GM23338 (cell line): Measurements from ENCODE around the gene RNF26.

ENCODE experiments used
- CREB1 ChIP-seq: fragments of 250-450 bp; sonication (Bioruptor Pico); IDR thresholded peaks from 2 replicates; pipeline ENCODE4 v1.5.0; 2020; ENCODE audit warnings: low read depth, mild to moderate bottlenecking, moderate library complexity
- EZH2 ChIP-seq: fragments of 200-600 bp; sonication (generic); IDR thresholded peaks from one replicate; pipeline ENCODE4 v1.8.0; 2017; ENCODE audit warnings: antibody characterized with exemption, mild to moderate bottlenecking, low read depth; ENCODE audit not compliant: unreplicated experiment
- EZH2phosphoT487 ChIP-seq: fragments of 200-600 bp; sonication (generic); IDR thresholded peaks from one replicate; pipeline ENCODE4 v1.8.1; 2018; ENCODE audit warnings: antibody characterized with exemption; ENCODE audit not compliant: unreplicated experiment
- JUNB ChIP-seq: IDR thresholded peaks from one replicate; pipeline ENCODE4 v1.6.1; 2016; ENCODE audit warnings: antibody characterized with exemption; ENCODE audit not compliant: unreplicated experiment
- NANOG ChIP-seq: IDR thresholded peaks from 2 replicates; pipeline ENCODE4 v1.6.1; 2016; ENCODE audit warnings: antibody characterized with exemption, borderline replicate concordance
- POLR2AphosphoS5 ChIP-seq: IDR thresholded peaks from 2 replicates; pipeline ENCODE4 v1.6.1; 2016; ENCODE audit warnings: antibody characterized with exemption, low read depth
- REST ChIP-seq: IDR thresholded peaks from one replicate; pipeline ENCODE4 v1.6.1; 2018; ENCODE audit warnings: antibody characterized with exemption; ENCODE audit not compliant: unreplicated experiment
- STAT1 ChIP-seq: IDR thresholded peaks from one replicate; pipeline ENCODE4 v1.6.1; 2016; ENCODE audit warnings: antibody characterized with exemption; ENCODE audit not compliant: unreplicated experiment
- ZNF114 ChIP-seq: fragments of 250-450 bp; sonication (Bioruptor Pico); IDR thresholded peaks from 2 replicates; pipeline ENCODE4 v1.5.0; 2020; ENCODE audit warnings: mild to moderate bottlenecking, moderate library complexity
- ZNF331 ChIP-seq: fragments of 250-450 bp; sonication (Bioruptor Pico); IDR thresholded peaks from 2 replicates; pipeline ENCODE4 v1.5.0; 2020; ENCODE audit warnings: low read depth, mild to moderate bottlenecking, moderate library complexity
- ZNF462 ChIP-seq: fragments of 250-450 bp; sonication (Bioruptor Pico); IDR thresholded peaks from 2 replicates; pipeline ENCODE4 v1.5.0; 2020; ENCODE audit warnings: mild to moderate bottlenecking, moderate library complexity
- TF ChIP-seq, protein P1 (sequence below), 2 experiments: fragments of 200-600 bp in 1 of 2; sonication (generic) in 1 of 2; conservative IDR thresholded peaks; 2 replicates each; pipeline versions ENCODE4 v1.5.1 to v1.6.1; 2016 to 2017; ENCODE audit warnings: antibody characterized with exemption in 2 of 2, low read depth in 2 of 2, mild to moderate bottlenecking in 2 of 2, moderate library complexity in 1 of 2
- TF ChIP-seq, protein P2 (sequence below): IDR thresholded peaks from 2 replicates; pipeline ENCODE4 v1.6.1; 2016; ENCODE audit warnings: antibody characterized with exemption

DNA sequence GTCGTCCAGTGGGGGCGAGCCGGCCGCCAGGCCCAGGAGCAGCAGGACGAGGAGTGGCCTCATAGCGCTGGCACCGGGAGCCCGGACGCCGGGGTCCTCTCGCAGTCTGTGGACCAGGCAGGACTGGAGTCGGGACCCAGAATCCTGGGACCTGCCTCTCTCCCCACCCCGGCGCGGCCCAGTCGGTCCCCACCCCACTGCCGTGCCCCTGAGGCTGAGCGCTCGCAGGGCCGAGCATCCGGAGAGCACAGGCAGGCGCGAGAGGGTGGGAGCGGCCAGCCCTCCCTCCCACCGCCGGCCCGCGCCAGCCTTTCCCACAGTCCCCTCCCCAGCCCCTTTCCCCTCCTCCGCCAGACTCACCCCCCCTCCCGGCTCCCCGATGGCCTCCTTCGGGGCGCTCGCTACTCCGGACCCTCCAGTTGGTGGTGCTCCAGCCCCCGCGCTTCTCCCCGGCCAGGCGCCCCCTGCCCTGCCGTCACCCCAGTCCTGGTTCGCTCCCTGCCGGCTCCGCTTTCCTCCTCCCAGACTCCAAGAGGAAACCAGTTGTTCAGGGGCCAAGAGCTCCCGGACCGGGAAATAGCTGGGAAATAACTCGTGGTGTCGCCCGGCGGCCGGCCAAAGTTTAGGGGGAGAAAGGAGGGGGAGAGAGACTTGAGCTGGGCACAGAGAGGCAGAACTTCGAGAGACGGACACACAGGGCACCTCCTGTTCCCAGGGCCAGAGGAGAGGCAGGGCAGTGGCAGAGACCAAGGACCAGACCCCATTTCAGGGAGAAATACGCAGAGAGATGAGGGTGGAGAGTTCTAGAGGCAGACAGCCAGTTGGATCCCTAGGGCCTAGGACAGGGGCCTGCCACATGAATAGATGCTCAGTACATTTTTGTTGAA, 6.3 kb downstream of the RNF26 start, which contains the start of gene C1QTNF5:
- TF ChIP-seq, protein P1, sequence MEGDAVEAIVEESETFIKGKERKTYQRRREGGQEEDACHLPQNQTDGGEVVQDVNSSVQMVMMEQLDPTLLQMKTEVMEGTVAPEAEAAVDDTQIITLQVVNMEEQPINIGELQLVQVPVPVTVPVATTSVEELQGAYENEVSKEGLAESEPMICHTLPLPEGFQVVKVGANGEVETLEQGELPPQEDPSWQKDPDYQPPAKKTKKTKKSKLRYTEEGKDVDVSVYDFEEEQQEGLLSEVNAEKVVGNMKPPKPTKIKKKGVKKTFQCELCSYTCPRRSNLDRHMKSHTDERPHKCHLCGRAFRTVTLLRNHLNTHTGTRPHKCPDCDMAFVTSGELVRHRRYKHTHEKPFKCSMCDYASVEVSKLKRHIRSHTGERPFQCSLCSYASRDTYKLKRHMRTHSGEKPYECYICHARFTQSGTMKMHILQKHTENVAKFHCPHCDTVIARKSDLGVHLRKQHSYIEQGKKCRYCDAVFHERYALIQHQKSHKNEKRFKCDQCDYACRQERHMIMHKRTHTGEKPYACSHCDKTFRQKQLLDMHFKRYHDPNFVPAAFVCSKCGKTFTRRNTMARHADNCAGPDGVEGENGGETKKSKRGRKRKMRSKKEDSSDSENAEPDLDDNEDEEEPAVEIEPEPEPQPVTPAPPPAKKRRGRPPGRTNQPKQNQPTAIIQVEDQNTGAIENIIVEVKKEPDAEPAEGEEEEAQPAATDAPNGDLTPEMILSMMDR (conservative IDR thresholded peaks at IDR 0.05; ENCODE audit: low read depth in 2 of 2): peak in 1 of 2 experiments; percentile 33; a peak in 2 of 4 replicates
- TF ChIP-seq EZH2phosphoT487 (no peak), CREB1 (CRISPR knock-in tag) (no peak), POLR2AphosphoS5 (no peak), EZH2 (peak; percentile 42), JUNB (no peak), REST (no peak), STAT1 (no peak), ZNF114 (CRISPR knock-in tag) (no peak), ZNF462 (no peak), NANOG (no peak), ZNF331 (CRISPR knock-in tag) (no peak)
- TF ChIP-seq, protein P2, sequence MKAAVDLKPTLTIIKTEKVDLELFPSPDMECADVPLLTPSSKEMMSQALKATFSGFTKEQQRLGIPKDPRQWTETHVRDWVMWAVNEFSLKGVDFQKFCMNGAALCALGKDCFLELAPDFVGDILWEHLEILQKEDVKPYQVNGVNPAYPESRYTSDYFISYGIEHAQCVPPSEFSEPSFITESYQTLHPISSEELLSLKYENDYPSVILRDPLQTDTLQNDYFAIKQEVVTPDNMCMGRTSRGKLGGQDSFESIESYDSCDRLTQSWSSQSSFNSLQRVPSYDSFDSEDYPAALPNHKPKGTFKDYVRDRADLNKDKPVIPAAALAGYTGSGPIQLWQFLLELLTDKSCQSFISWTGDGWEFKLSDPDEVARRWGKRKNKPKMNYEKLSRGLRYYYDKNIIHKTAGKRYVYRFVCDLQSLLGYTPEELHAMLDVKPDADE: no peak
